Measurements from ENCODE around the gene SESTD1.

SESTD1 gene

DNA sequence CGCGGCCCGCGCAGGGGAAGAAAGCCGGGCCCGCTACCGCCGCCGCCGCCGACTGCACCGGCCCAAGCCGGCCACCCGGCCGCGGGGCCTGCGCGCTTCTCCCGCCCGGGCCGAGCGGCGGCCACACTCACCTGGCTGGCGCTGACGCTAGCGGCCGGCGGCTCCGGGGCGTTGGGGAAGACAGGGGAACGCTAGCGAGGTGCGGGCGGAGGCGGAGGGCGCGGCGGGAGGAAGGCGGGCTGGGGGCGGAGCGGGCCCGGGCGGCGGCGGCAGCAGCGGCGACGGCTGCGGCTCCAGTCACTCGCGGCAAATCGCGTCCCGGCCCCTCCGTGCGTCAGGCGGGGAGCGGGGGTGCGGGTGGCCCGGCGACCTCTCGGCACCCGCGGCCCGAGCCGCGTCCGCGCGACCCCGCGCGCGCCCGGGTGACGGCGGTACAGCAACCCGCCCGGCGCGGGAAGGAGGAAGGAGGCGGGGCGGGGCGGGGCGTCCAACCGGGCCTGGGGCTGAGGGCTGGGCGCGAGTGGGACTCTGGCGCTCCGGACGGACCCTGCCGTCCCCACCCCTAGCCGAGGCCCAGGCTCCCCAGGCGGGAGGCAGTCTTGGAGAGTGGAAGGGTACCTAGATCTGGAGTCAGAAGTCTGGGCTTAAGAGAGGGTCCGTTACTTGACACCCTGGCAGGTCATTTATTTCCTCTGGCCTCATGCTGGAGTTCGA is at the start of gene SESTD1:
SESTD1 (minus strand) TSS at position 465 of the 714 bp plus-strand sequence. CDS start 72,991 bp downstream, outside the sequence.
- no peak for DNase-seq

GRCh38 chr2:179313057-179313456 is 48.4 kb upstream of the SESTD1 start:
- no peak for DNase-seq

GRCh38 chr2:179311101-179311500 is 46.5 kb upstream of the SESTD1 start:
- DNase-seq: no peak

- no peak for DNase-seq
These were observed 43.2 kb upstream of the SESTD1 start for GRCh38 chr2:179307616-179308371.

DNA sequence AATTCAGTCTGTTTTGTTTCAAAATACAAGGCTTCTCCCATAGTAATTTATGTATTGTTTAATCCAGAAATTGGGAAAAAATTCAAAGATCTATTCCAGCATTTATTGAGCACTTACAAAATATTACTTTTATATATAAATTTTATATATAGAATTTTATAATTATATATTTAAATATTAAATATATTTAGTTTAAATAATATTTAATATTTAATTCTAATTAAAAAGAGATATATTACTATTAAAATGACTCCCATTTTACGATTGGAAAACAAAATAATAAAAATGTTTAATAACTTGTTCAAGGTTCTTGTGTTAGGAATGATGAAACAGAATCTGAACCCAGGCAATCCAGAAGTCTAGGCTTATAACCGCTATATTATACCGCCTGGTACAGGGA is 40.5 kb upstream of the SESTD1 start:
- no peak for DNase-seq

- no peak for DNase-seq
These were observed 39.8 kb upstream of the SESTD1 start for GRCh38 chr2:179304424-179304823.

- no peak for DNase-seq
These were observed 38.3 kb upstream of the SESTD1 start for GRCh38 chr2:179302764-179303571.

DNA sequence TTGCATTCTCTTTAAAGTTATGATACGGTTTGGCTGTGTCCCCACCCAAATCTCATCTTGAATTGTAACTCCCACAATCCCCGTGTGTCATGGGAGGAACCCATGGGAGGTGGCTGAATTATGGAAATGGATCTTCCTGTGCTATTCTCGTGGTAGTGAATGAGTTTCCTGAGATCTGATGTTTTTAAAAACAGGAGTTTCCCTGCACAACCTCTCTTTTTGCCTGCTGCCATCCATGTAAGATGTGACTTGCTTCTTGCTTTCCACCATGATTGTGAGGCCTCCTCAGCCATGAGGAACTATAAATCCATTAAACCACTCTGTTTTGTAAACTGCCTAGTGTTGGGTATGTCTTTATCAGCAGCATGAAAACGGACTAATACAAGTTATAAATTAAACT is 37.5 kb upstream of the SESTD1 start:
- no peak for DNase-seq

DNA sequence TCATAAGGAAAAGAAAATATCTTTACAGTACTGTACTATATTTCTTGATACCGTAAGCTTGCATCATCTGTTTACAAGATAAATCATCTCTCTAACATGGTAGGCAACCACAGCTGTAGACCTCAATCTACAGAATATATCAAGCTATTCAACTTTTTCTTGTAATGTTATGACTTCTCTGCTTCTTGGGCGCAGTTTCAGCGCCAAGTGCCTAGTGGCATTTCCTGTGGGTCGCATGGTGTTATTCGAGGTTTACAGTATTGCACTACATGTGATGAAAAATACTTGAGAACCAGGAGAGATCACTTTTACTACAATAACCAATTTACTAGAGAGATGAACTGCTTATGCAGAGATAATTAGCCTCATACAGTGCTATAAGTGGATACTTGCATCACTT is 34.0 kb upstream of the SESTD1 start:
- no peak for DNase-seq

GRCh38 chr2:179297927-179298326 is 33.3 kb upstream of the SESTD1 start:
- DNase-seq: no peak

GRCh38 chr2:179290329-179290728 is 25.7 kb upstream of the SESTD1 start:
- DNase-seq: no peak

DNA sequence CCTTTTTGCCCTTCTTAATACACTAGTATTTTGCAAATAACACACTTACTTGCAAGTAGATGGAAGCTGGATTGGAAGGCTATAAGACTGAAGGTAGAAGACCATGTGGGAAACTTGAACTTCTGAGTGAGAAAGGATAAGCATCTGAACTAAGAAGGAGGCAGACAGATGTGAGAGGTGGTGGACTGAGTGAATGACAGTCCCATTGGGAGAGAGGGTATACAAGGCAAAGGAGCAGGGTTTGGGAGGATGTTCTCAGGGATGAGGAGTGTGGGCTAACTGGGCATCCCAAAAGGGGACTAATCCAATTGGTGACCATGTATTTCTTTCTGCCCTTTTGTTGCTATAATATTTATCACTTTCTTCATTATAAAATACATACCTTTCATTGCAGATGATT is 20.4 kb upstream of the SESTD1 start:
- DNase-seq: no peak

DNA sequence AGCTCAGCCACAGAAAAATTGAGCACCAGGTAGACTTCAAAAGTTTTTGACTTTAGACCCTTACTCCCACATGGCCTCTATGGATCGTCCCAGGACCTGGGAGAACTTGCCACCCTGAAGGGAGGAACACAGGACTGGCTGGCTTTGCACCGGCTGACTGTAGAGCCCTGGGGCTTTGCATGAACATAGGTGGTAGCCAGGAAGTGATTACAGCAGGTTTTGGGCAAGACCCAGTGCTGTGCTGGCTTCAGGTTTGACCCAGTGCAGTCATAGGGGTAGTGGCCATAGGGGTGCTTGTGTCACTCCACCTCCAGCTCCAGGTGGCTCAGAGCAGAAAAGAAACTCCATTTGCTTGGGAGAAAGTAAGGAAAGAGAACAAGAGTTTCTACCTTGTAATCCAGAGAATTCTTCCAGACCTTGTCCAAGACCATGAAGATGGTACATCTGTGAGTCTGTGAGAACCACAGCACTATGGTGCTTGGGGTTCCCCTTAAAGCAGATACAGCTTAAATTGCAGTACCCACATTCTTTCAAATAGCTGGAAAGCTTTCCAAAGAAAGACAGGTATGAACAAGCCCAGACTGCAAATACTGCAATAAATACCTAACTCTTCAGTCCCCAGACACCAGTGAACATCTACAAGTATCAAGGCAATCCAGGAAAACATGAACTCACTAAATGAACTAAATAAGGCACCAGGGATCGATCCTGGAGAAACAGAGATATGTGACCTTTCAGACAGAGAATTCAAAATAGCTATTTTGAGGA is 13.0 kb upstream of the SESTD1 start:
- DNase-seq: no peak

- DNase-seq: no peak
These were observed 10.8 kb upstream of the SESTD1 start for GRCh38 chr2:179275253-179276012.

DNA sequence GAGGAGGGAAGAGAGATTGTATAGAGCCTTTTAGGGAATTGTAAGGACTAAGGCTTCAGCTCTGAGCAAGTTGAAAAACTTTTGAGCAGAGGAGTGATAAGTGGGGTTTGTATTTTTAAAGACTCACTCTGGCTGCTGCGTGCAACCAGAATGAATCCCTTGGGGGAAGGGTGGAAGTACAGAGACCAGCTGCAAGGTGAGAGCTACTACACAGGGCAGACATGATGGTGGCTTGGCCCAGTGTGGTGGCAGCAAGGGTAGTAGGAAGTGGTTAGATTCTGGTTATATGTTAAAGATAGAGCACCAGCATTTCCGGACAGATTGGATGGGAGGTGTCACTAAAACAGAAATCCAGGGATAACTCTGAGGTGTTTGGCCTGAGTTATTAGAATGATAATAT is 10.1 kb upstream of the SESTD1 start:
- DNase-seq: no peak

DNA sequence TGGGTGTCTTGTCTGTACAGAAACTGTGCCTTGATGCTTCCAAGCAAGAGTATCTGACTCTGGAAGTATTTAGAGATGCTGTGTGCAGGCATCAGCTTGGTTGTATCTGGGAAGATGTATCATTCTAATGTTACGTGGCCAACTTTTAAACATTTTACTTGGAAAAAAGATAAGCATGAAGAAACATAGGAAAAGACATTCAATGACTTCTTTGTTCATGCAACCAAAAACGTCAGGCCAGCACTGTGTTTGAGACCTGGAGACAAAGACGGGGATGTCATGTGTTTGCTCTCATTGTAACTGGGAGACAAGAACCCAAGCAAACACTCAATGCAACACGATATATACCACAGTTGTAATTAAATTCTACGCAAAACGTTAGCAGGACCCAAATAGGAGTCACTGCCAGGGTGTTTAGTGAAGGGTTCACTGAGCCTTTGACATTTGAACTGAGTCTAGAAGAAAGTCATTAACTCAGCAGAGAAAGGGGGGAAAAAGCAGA is 8.9 kb upstream of the SESTD1 start:
- peak; percentile 45 for DNase-seq

DNA sequence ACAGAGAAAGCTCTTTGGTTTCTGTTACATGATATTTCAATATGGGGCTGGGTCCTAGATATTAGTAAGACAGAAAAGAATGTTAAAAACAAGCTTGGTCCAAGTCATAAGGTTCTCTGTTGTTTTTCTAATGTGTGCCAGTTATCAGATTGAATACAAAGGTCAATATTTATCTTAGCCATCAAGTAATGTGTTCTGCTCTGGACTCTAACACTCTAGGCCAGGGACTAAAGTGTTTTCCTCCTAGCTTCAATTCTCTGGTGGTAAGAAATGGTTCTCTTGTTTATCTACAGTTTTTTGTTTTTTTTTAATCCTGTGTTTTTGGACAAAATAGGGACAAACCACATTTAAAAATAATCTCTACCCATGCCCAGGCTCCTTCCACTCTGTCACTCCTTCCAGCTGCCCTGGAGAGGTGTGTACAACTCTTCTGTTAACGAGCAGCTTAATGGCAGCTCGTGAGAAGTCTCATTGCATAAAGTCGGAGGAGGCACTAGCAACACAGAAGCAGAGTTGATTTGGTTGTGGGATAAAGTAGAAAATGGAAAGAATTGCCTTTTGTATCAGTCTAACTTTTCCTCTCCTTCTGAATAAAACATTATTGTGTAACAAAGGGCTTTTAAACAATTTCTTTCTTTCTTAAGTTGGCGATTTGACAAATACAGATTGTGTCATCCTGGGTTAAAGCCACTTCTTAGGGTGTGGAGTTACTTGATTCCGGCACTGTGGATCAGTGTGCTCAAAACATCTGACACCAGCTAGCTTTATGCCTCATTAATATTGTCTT is 8.0 kb upstream of the SESTD1 start:
- no peak for DNase-seq

DNA sequence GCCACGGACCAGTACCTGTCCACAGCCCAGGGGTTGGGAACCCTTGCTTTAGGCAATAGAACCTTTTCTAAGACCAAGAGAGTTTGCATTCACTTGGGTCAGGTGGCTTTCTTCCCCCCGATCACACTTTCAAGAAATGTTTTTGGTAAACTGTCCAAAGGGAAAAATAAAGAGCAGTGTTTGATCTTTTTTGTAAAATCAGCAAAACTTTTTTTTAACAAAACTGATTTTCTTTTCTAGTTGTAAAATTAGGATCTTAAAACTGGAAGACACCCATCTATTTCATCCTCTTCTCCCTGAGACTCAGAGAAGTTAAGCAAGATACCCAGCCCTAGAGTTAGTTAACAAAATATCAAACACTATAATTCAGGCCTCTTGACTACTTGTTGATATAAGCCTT is 6.1 kb upstream of the SESTD1 start:
- DNase-seq: no peak

DNA sequence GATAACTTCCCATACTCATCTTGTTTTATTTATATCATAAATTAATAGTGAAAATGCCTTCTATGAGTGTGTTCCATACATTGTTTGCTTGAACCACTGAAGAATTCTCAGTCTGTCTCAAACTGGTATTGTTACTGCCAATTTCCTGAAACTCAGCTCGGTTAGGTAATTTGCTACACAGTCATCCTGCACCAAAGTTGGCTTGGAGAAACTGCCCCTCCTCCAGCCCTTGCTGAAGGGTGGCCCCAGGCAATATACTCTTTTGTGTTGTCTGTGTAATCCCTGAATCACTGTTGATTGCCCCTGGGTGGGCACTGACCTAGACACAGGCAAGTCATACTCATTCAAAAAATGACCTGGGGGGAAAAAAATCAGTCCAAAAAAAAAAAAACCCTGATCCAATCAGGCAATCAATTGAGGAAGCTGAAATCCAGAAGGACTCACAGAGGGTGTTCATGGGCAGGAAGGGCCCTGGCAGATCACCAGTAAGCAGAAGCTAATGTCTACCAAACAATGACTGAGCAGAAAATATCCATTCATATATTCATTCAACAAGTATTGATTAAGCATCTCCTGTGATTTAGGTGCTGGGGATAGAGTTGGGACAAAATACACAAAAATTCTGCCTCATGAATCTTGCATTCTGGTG is 3.8 kb upstream of the SESTD1 start:
- no peak for DNase-seq

DNA sequence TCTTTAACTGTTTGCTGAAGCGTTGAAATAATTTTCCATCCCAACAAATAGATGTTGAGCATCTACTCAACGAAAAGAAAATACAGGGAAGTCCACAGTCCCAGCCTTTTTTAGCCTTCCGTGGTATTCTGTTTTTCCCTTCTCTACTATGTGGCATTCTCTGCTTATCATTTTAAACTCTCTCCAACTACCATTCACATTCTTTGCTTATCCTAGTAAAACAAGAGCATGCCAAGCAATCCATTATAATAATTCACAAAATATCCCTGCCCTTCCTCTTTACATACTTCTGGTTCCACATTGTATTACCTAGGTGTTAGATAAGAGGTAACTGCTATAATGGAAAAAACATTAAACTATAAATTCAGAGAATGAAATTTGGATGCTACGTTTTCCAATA is 1.6 kb upstream of the SESTD1 start:
- no peak for DNase-seq
